ENCODE data around the gene NPAS2.
A peak's percentile ranks its signal among the peaks of the same experiment; 100 is the strongest.

The NPAS2 gene

DNA sequence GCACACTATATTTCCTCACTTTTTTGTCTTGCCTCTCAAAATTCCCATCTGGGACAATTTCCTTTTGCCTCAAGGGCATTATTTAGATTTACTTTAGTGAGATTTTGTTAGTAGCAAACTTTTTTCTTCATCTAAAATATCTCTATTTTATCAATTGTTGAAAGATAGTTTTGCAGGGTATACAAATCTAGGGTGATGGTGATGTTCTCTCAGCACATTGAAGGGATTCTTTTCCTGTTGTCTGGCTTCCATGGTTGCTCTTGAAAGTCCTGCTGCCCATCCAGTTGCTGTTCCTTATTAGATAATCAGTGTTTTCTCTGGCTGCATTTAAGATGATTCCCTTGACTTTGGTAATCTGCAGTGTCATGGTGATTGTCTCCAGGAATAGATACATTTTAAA is 48.1 kb downstream of the NPAS2 start:
- Mint-ChIP-seq H3K4me1 (no peaks in the 10 kb centered on the region), H3K9me3 (peaks cover 27% of the 10 kb centered on the region), H3K4me3 (no peak overlapping the region), H3K27me3 (peaks cover 2% of the 10 kb centered on the region), H3K36me3 (ENCODE audit: low read depth) (peaks cover 4% of the 10 kb centered on the region), H3K27ac (no peak overlapping the region)
- no peak for DNase-seq
- ATAC-seq, result no peak

DNA sequence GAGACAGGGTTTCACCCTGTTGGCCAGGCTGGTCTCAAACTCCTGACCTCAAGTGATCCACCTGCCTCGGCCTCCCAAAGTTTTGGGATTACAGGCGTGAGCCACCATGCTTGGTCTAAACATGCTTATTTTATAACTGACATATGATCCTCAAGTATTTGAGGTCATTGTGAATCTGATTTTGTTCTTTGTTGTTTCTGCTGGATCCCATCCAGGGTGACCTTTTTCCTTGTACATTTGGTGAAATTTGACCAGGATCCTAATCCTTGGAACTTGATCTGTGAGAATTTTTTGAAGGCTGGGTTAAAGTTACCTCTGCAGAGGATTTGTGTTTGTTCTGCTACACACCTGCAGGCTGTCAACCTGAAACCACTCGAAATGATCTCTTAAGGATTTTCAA is 49.2 kb downstream of the NPAS2 start:
- ATAC-seq (no peak), DNase-seq (no peak)
- Mint-ChIP-seq H3K4me3 (no peak overlapping the region), H3K9me3 (peaks cover 27% of the 10 kb centered on the region), H3K36me3 (ENCODE audit: low read depth) (peaks cover 4% of the 10 kb centered on the region), H3K27ac (no peak overlapping the region), H3K27me3 (peaks cover 2% of the 10 kb centered on the region), H3K4me1 (no peaks in the 10 kb centered on the region)

DNA sequence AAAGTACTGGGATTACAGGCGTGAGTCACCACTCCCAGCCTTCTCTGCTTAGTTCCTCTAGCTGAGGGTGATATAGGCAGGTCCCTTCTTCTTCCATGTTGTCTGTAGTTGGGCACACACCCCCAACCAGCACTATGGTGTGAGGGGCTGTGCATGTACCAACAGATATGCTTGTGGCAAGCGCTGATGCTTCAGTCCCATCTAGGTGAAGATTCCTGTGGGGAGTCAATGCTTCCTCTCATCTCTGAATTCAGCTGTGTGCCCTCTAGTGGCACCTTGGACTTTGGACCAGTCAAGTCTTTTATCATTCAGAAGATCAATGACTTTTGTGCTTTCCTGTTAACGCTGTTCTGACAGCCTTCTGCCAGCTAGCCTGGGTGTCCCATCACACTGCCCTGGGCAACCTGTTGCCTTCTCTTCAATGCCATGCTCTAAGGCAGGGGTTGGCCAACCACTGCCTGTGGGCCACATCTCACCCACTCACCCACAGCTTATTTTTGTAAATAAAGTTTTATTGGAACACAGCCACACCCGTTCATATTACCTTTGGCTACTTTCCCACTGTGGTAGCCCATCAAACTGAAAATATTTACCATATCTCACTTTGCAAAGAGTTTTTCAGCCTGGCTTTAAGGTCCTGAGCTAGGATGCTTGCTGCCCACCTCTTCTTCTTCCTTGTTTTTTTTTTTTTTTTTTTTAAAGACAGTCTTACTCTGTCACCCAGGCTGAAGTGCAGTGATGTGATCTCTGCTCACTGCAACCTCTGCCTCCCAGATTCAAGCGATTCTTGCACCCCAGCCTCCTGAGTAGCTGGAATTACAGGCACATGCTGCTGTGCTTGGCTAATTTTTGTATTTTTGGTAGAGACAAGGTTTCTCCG is 51.0 kb downstream of the NPAS2 start:
- Mint-ChIP-seq H3K4me3 (no peak overlapping the region), H3K27ac (no peak overlapping the region), H3K36me3 (ENCODE audit: low read depth) (peaks cover 4% of the 10 kb centered on the region), H3K4me1 (peaks cover under 1% of the 10 kb centered on the region), H3K9me3 (peaks cover 27% of the 10 kb centered on the region), H3K27me3 (peaks cover 2% of the 10 kb centered on the region)
- ATAC-seq, result no peak
- DNase-seq, result no peak

- Mint-ChIP-seq H3K36me3 (ENCODE audit: low read depth) (no peaks in the 10 kb centered on the region), H3K4me1 (peaks cover 9% of the 10 kb centered on the region), H3K27ac (no peak overlapping the region), H3K4me3 (no peak overlapping the region), H3K9me3 (no peaks in the 10 kb centered on the region), H3K27me3 (no peaks in the 10 kb centered on the region)
- no peak for ATAC-seq
- DNase-seq, result no peak
Observed at GRCh38 chr2:100875516-100876230, 55.7 kb downstream of the NPAS2 start.

DNA sequence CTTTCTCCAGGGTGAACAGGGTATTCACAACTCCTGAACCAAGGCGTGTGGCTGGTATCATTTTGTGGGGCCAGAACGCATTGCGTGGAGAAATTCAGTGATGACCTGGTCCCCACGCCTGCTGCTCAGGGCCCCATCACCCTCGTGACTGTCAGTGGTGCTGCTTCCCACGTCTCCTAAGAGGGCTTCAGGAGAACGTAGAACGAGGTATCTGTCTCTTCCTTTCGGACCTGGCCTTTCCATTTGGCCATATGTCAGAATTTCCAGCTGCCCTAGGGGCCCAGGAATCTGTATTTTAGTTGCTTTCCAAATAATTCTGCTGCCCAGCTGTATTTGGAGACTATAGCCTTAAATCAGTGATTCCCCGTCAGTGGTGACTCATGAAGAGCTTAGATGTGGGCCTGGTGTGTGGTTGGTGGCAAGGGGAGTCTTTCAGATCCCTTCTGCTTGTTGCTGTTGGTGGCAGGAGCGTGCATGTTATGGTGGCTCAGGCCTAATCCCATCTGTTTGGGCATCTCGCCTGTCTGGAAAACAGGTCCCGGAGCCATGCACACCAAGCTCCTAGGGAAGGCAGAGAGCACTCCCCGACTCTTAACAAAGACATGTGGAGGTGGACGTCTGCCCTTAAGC is 56.4 kb downstream of the NPAS2 start:
- H3K36me3 Mint-ChIP-seq (ENCODE audit: low read depth), result no peaks in the 10 kb centered on the region
- no peak for DNase-seq
- no peaks in the 10 kb centered on the region for H3K27me3 Mint-ChIP-seq
- H3K4me3 Mint-ChIP-seq, result no peak overlapping the region
- H3K4me1 Mint-ChIP-seq, result peaks cover 9% of the 10 kb centered on the region
- peak; percentile 69 for ATAC-seq
- no peak overlapping the region for H3K27ac Mint-ChIP-seq
- no peaks in the 10 kb centered on the region for H3K9me3 Mint-ChIP-seq

DNA sequence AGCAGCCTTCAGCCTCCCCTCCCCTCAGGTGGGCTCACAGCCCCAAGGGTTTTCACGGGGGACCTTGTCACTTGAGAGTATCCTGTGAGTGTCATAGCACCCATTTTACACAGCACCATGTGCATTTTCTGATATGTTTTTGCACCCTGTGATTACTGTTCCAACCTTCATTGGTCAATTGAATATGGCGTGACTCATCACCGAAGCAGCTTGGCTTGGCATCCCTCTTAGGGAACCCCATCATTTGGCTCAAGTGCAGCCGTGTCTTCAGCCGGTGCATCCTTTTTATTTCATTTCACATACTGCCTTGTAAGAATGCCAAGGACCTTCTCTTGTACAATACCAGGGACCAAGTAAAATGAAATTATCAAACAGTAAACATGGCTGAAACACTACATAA is 57.6 kb downstream of the NPAS2 start:
- ATAC-seq (no peak), DNase-seq (no peak)
- Mint-ChIP-seq H3K9me3 (no peaks in the 10 kb centered on the region), H3K4me3 (no peak overlapping the region), H3K27me3 (no peaks in the 10 kb centered on the region), H3K27ac (no peak overlapping the region), H3K36me3 (ENCODE audit: low read depth) (no peaks in the 10 kb centered on the region), H3K4me1 (peaks cover 9% of the 10 kb centered on the region)

GRCh38 chr2:100878000-100878791 is 58.3 kb downstream of the NPAS2 start:
- Mint-ChIP-seq H3K4me1 (peaks cover 15% of the 10 kb centered on the region), H3K9me3 (no peaks in the 10 kb centered on the region), H3K36me3 (ENCODE audit: low read depth) (no peaks in the 10 kb centered on the region), H3K27me3 (no peaks in the 10 kb centered on the region), H3K4me3 (no peak overlapping the region), H3K27ac (no peak overlapping the region)
- ATAC-seq (no peak), DNase-seq (no peak)

- H3K27me3 Mint-ChIP-seq, result no peaks in the 10 kb centered on the region
- no peak overlapping the region for H3K4me3 Mint-ChIP-seq
- no peak for ATAC-seq
- DNase-seq, result no peak
- H3K27ac Mint-ChIP-seq, result no peak overlapping the region
- no peaks in the 10 kb centered on the region for H3K9me3 Mint-ChIP-seq
- H3K36me3 Mint-ChIP-seq (ENCODE audit: low read depth), result no peaks in the 10 kb centered on the region
- peaks cover 15% of the 10 kb centered on the region for H3K4me1 Mint-ChIP-seq
Observed at GRCh38 chr2:100879296-100879695, 59.4 kb downstream of the NPAS2 start.

DNA sequence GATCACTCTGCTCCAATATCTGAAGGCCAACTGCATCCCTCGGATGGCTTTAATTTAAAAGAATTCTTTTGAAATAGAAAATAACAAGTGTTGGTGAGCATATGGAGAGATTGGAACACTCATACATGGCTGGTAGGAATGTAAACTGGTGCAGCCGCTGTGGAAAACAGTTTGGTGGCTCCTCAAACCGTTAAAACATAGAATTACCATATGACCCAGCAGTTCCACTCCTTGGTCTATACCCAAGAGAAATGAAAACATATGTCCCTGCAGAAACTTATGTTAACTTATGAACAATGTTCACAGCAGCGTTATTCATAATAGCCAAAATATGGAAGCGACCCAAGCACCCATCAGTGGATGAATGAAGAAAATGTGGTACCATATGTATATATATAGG is 60.1 kb downstream of the NPAS2 start:
- peaks cover 15% of the 10 kb centered on the region for H3K4me1 Mint-ChIP-seq
- H3K9me3 Mint-ChIP-seq, result no peaks in the 10 kb centered on the region
- no peak overlapping the region for H3K4me3 Mint-ChIP-seq
- no peaks in the 10 kb centered on the region for H3K36me3 Mint-ChIP-seq (ENCODE audit: low read depth)
- H3K27ac Mint-ChIP-seq, result no peak overlapping the region
- no peak for ATAC-seq
- DNase-seq, result no peak
- no peaks in the 10 kb centered on the region for H3K27me3 Mint-ChIP-seq

DNA sequence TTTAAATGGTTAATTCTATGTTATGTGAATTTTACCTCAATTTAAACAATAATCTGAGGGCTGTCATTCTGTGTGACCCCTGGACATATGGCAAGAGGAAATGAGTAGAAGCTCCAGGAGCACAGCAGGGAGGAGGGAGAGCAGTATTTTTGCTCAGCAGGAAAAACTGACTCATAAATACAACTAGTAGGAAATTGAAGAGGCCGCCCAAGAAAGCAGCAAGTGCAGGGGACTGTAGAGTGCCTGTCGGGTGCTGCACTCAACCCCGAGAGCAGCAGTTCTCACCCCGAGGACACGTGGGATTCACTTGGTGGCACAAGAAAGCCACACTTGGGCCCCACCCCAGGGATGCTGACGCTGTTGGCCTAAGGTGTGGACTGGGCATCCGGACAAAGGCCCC is 60.8 kb downstream of the NPAS2 start:
- ATAC-seq, result no peak

DNA sequence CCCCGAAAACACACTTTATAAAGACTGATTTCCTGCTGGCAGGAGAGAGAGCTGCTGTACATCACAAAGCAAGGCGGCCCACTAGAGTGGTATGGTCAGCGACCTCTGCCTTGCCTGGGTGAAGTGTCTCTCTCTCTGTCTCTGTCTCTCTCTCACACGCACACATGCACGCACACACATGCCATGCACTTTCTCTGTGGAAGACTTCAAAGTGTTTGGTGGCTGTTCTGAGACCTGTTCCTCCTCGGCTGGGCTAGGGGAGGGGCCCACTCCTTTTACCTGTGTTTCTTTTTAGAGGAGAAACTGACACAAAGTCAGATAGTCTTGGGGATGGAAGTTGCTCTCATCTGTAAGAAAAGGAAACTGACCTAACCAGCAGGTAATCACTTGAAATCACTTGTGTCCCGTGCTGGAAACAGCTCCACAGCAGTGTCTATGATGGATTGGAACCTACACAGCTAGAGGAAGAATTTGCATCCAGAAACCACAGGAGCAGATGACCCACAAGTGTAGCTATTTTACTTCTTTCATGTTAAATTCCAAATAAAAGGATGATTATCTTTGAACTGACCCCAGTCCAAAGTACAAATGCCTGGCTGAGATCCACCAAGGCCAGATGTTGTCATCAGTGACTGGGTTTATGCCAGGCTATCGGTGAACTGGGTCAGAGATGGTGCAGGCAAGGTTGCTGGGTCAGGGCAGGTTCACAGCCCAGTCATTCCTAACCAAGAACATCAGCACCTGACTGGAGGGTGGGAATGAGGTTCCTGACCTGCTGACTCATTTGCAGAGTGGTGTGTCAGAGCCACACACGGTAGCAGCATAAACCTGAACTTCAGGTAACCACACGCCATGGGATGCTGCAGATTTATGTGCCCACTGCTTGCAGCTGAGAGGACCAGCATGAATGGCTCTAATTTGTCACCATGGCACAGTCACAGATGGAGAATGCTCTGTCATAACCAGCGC is 63.0 kb downstream of the NPAS2 start:
- ATAC-seq, result peak; percentile 56
- Mint-ChIP-seq H3K4me1 (peaks cover 6% of the 10 kb centered on the region), H3K36me3 (ENCODE audit: low read depth) (no peaks in the 10 kb centered on the region), H3K9me3 (no peaks in the 10 kb centered on the region), H3K4me3 (no peak overlapping the region), H3K27me3 (no peaks in the 10 kb centered on the region), H3K27ac (no peak overlapping the region)
- no peak for DNase-seq

More for the DNA sequence above, 60.8 kb downstream of the NPAS2 start:
- Mint-ChIP-seq H3K9me3 (no peaks in the 10 kb centered on the region), H3K27ac (no peak overlapping the region), H3K4me3 (no peak overlapping the region), H3K4me1 (peaks cover 15% of the 10 kb centered on the region), H3K36me3 (ENCODE audit: low read depth) (no peaks in the 10 kb centered on the region), H3K27me3 (no peaks in the 10 kb centered on the region)
- no peak for DNase-seq

- Mint-ChIP-seq H3K36me3 (ENCODE audit: low read depth) (no peaks in the 10 kb centered on the region), H3K4me1 (peaks cover 6% of the 10 kb centered on the region), H3K9me3 (no peaks in the 10 kb centered on the region), H3K4me3 (no peak overlapping the region), H3K27ac (no peak overlapping the region), H3K27me3 (no peaks in the 10 kb centered on the region)
- ATAC-seq (no peak), DNase-seq (no peak)
Observed at GRCh38 chr2:100884145-100884621, 64.2 kb downstream of the NPAS2 start.

GRCh38 chr2:100886085-100886484 is 66.1 kb downstream of the NPAS2 start:
- H3K4me1 Mint-ChIP-seq, result peaks cover 6% of the 10 kb centered on the region
- no peak for ATAC-seq
- H3K27ac Mint-ChIP-seq, result no peak overlapping the region
- no peaks in the 10 kb centered on the region for H3K36me3 Mint-ChIP-seq (ENCODE audit: low read depth)
- H3K27me3 Mint-ChIP-seq, result no peaks in the 10 kb centered on the region
- H3K4me3 Mint-ChIP-seq, result no peak overlapping the region
- no peak for DNase-seq
- no peaks in the 10 kb centered on the region for H3K9me3 Mint-ChIP-seq

Data from activated naive CD8-positive, alpha-beta T cell treated with anti-CD3 and anti-CD28 coated beads, Interleukin-2, amount 50 U/mL, for 24 hours (primary cell).